CD4-positive, alpha-beta T cell treated with Interleukin-10 for 1 hour (primary cell): Measurements from ENCODE around the gene XPA.
"Not testable (repeated sequence)": the region's sequence is repeated elsewhere in the genome, so short reads cannot be mapped to it uniquely, and the experiment has no call there.

Experiments
- DNase-seq: peaks from one replicate; pipeline ENCODE4 v3.0.0-alpha.2; 2020

XPA gene

GRCh38 chr9:97696803-97697601, at the start of gene XPA:
Gene XPA (minus strand): TSS chr9:97697340. CDS start chr9:97697292, 48 bp downstream.
- peak; percentile 98 for DNase-seq

- DNase-seq, result no peak
Observed at GRCh38 chr9:97744710-97745708, 47.9 kb upstream of the XPA start.

- DNase-seq, result not testable (repeated sequence)
Observed at GRCh38 chr9:97744025-97744424, 46.9 kb upstream of the XPA start.

GRCh38 chr9:97742545-97742944, 45.4 kb upstream of the XPA start:
- DNase-seq, result no peak

- DNase-seq, result no peak
Observed at GRCh38 chr9:97741947-97742346, 44.8 kb upstream of the XPA start.

- peak; percentile 1 for DNase-seq
Observed at GRCh38 chr9:97740848-97741821, 44.0 kb upstream of the XPA start.

- DNase-seq, result no peak
Observed at GRCh38 chr9:97737429-97737828, 40.3 kb upstream of the XPA start.

- DNase-seq, result no peak
Observed at GRCh38 chr9:97735070-97735600, 38.0 kb upstream of the XPA start.

- no peak for DNase-seq
Observed at GRCh38 chr9:97726716-97727115, 29.6 kb upstream of the XPA start.

GRCh38 chr9:97723819-97724218, 26.7 kb upstream of the XPA start:
- DNase-seq, result no peak

- no peak for DNase-seq
Observed at GRCh38 chr9:97722331-97722730, 25.2 kb upstream of the XPA start.

GRCh38 chr9:97721396-97721795, 24.3 kb upstream of the XPA start:
- DNase-seq, result no peak

- DNase-seq, result no peak
Observed at GRCh38 chr9:97717866-97718265, 20.7 kb upstream of the XPA start.

GRCh38 chr9:97714435-97714834, 17.3 kb upstream of the XPA start:
- DNase-seq, result no peak

GRCh38 chr9:97711223-97711626, 14.1 kb upstream of the XPA start:
- no peak for DNase-seq

- peak; percentile 76 for DNase-seq
Observed at GRCh38 chr9:97710356-97711222, 13.4 kb upstream of the XPA start.

GRCh38 chr9:97706246-97706645, 9.1 kb upstream of the XPA start:
- no peak for DNase-seq

- peak; percentile 29 for DNase-seq
Observed at GRCh38 chr9:97705354-97705950, 8.3 kb upstream of the XPA start.

- DNase-seq, result no peak
Observed at GRCh38 chr9:97704851-97705250, 7.7 kb upstream of the XPA start.

GRCh38 chr9:97704345-97704677, 7.2 kb upstream of the XPA start:
- DNase-seq, result no peak
